GM21529 (cell line): ENCODE measurements around the gene BAD.
"Not testable (repeated sequence)": the region's sequence is repeated elsewhere in the genome, so short reads cannot be mapped to it uniquely, and the experiment has no call there.

Source experiments
- ATAC-seq: cut with Tn5 transposase; IDR thresholded peaks from one replicate; pipeline ENCODE4 v1.9.1; 2021; ENCODE audit not compliant: unreplicated experiment

Gene BAD

GRCh38 chr11:64284048-64284961, at the start of gene BAD:
TSS of gene BAD (minus strand) at chr11:64284665. CDS start at chr11:64284368, 297 bp downstream.
- peak; percentile 83 for ATAC-seq

GRCh38 chr11:64333556-64333955, 49.1 kb upstream of the BAD start:
- no peak for ATAC-seq

- peak; percentile 51 for ATAC-seq
Measured at GRCh38 chr11:64331569-64332371, 47.3 kb upstream of the BAD start.

GRCh38 chr11:64330888-64331287, 46.4 kb upstream of the BAD start:
- ATAC-seq, result no peak

GRCh38 chr11:64327993-64328392, 43.5 kb upstream of the BAD start:
- ATAC-seq, result no peak

- no peak for ATAC-seq
Measured at GRCh38 chr11:64327375-64327774, 42.9 kb upstream of the BAD start.

- ATAC-seq, result no peak
Measured at GRCh38 chr11:64324692-64325469, 40.4 kb upstream of the BAD start.

- not testable (repeated sequence) for ATAC-seq
Measured at GRCh38 chr11:64323984-64324383, 39.5 kb upstream of the BAD start.

- ATAC-seq, result no peak
Measured at GRCh38 chr11:64323373-64323772, 38.9 kb upstream of the BAD start.

- ATAC-seq, result no peak
Measured at GRCh38 chr11:64322925-64323260, 38.4 kb upstream of the BAD start.

- ATAC-seq, result no peak
Measured at GRCh38 chr11:64321533-64321932, 37.1 kb upstream of the BAD start.

- ATAC-seq, result no peak
Measured at GRCh38 chr11:64321026-64321425, 36.6 kb upstream of the BAD start.

- ATAC-seq, result no peak
Measured at GRCh38 chr11:64320556-64320955, 36.1 kb upstream of the BAD start.

- ATAC-seq, result no peak
Measured at GRCh38 chr11:64318766-64319761, 34.6 kb upstream of the BAD start.

- peak; percentile 72 for ATAC-seq
Measured at GRCh38 chr11:64317961-64318765, 33.7 kb upstream of the BAD start, which contains the start of gene PRDX5. TSS of gene PRDX5 (plus strand) at chr11:64318121. CDS start at chr11:64318216, 95 bp downstream.

- ATAC-seq, result peak; percentile 48
Measured at GRCh38 chr11:64317325-64317960, 33.0 kb upstream of the BAD start, which contains the start of gene TRMT112. TSS of gene TRMT112 (minus strand) at chr11:64317559. CDS start at chr11:64317526, 33 bp downstream.

- peak; percentile 10 for ATAC-seq
Measured at GRCh38 chr11:64316672-64317324, 32.3 kb upstream of the BAD start.
